ENCODE data around the gene KLF3.

DNA sequence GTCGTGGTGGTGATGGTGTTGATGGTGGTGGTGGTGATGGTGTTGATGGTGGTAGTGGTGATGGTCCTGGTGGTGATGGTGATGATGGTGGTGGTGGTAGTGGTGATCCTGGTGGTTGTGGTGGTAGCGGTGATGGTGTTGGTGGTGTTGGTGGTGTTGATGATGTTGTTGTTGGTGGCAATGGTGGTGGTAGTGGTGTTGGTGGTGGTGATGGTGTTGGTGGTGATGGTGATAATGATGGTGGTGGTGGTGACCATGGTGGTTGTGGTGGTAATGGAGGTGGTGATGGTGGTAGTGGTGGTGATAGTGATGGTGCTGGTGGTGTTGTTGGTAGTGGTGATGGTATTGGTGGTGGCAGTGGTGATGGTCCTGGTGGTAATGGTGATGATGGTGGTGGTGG, 69.7 kb downstream of the KLF3 start:
- TF ChIP-seq, protein P1, sequence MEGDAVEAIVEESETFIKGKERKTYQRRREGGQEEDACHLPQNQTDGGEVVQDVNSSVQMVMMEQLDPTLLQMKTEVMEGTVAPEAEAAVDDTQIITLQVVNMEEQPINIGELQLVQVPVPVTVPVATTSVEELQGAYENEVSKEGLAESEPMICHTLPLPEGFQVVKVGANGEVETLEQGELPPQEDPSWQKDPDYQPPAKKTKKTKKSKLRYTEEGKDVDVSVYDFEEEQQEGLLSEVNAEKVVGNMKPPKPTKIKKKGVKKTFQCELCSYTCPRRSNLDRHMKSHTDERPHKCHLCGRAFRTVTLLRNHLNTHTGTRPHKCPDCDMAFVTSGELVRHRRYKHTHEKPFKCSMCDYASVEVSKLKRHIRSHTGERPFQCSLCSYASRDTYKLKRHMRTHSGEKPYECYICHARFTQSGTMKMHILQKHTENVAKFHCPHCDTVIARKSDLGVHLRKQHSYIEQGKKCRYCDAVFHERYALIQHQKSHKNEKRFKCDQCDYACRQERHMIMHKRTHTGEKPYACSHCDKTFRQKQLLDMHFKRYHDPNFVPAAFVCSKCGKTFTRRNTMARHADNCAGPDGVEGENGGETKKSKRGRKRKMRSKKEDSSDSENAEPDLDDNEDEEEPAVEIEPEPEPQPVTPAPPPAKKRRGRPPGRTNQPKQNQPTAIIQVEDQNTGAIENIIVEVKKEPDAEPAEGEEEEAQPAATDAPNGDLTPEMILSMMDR (IDR thresholded peaks at IDR 0.05) = no peak
- TF ChIP-seq POLR2A (IDR thresholded peaks at IDR 0.05) = no peak
